Thoracic aorta (tissue), 2 donors: ENCODE data around the gene COMMD9. TPM values are rescaled to one million over a fixed set of nuclear protein-coding genes. Genes with fewer than 3 reads are reported as not detected.

Source experiments
- ATAC-seq: fragments of 150-250 bp; one replicate; pipeline ENCODE4 v1.8.0; 2017; ENCODE audit warnings: low read depth; ENCODE audit not compliant: insufficient number of reproducible peaks, low FRiP score
- DNase-seq: peaks from one replicate; pipeline ENCODE4 v3.0.0-alpha.2; 2020; ENCODE audit warnings: low spot score
- H3K27ac ChIP-seq, 2 donors: fragments of 200-600 bp; sonication (generic); 1 replicate in 1 of 2; 2 replicates in 1 of 2; pipeline ENCODE4 v1.5.1; 2016; ENCODE audit warnings: mild to moderate bottlenecking in 2 of 2, moderate library complexity in 2 of 2
- H3K27me3 ChIP-seq: fragments of 200-600 bp; sonication (generic); replicated peaks from 2 replicates; pipeline ENCODE4 v1.6.0; 2016; ENCODE audit warnings: mild to moderate bottlenecking; ENCODE audit not compliant: insufficient read depth
- H3K36me3 ChIP-seq: fragments of 200-600 bp; sonication (generic); one replicate; pipeline ENCODE4 v1.5.1; 2016
- H3K4me1 ChIP-seq, 2 donors: fragments of 200-600 bp; sonication (generic); 1 replicate in 1 of 2; 2 replicates in 1 of 2; pipeline versions ENCODE4 v1.5.1 to v1.6.0; 2016; ENCODE audit warnings: low read depth in 2 of 2, mild to moderate bottlenecking in 1 of 2; ENCODE audit not compliant: control insufficient read depth in 1 of 2
- H3K4me3 ChIP-seq: fragments of 200-600 bp; sonication (generic); 2 replicates; pipeline ENCODE4 v1.5.1; 2016; ENCODE audit warnings: mild to moderate bottlenecking
- H3K9me3 ChIP-seq: fragments of 200-600 bp; sonication (generic); 2 replicates; pipeline ENCODE4 v1.5.1; 2016
- CTCF ChIP-seq: fragments of 200-600 bp; sonication (generic); IDR thresholded peaks from one replicate; pipeline ENCODE4 v1.5.1; 2019; ENCODE audit warnings: antibody characterized with exemption
- total RNA-seq, 2 donors: library from RNA; depleted of rRNA; stranded (reverse); fragments of >200 nt; gene quantifications; one replicate each; pipeline versions ENCODE4 v1.1.0 to v1.2.3, GENCODE V29; 2016

COMMD9 gene
- total RNA-seq, 2 donors from 2014 or later: 27.5 to 42.1 TPM

- no peak within 1 kb of the TSS for H3K27ac ChIP-seq
- TF ChIP-seq CTCF: no peak
- H3K4me3 ChIP-seq: no peak within 1 kb of the TSS
- no peaks in the 10 kb centered on the region for H3K27me3 ChIP-seq
- no peaks in the 10 kb centered on the region for H3K36me3 ChIP-seq
- ATAC-seq: no peak
- H3K4me1 ChIP-seq: no peaks in the 10 kb centered on the region
- DNase-seq: no peak
- H3K9me3 ChIP-seq: no peaks in the 10 kb centered on the region
Observed at GRCh38 chr11:36295926-36296325, 6.7 kb upstream of the COMMD9 start, which contains the start of gene PRR5L. TSS of gene PRR5L (plus strand) at chr11:36296288. CDS start at chr11:36401122, 104,834 bp downstream.

DNA sequence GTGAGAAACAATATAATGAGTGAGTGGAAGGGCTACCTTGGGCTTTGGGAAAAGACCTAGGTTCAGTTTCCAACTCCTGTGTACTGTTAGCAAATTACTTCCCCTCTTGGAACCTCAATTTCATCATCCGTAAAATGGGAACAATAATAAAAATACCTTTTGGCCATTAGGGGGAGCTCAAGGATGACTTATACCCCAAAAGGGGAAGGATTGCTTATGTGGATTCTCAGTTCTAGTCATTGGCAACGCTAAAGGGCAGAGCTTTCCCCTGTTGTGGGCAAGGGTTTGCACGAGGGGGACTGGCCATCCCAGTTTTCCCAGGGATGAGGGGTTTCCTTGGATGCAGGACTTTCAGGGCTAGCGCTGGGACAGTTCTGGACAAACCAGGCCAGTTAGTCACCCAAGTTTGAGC is 3.1 kb upstream of the COMMD9 start:
- ATAC-seq: no peak
- no peak for DNase-seq

GRCh38 chr11:36288442-36289225 is 590 bp downstream of the COMMD9 start:
- H3K4me1 ChIP-seq: peaks cover 13 to 17% of the 10 kb centered on the region in 2 donors
- peak overlapping the region; percentile 93 for H3K4me3 ChIP-seq
- DNase-seq (no peak), ATAC-seq (peak; percentile 3)
- no peaks in the 10 kb centered on the region for H3K27me3 ChIP-seq
- H3K27ac ChIP-seq: peak overlapping the region in 1 of 2 donors; percentile 54
- no peaks in the 10 kb centered on the region for H3K9me3 ChIP-seq
- no peaks in the 10 kb centered on the region for H3K36me3 ChIP-seq
- no peak for TF ChIP-seq CTCF

More for the DNA sequence above, 3.1 kb upstream of the COMMD9 start:
- peak; percentile 23 for TF ChIP-seq CTCF
- Histone ChIP-seq H3K9me3 (no peaks in the 10 kb centered on the region), H3K4me3 (no peak overlapping the region), H3K36me3 (no peaks in the 10 kb centered on the region), H3K27ac (no peak overlapping the region), H3K4me1 (peaks cover 13 to 17% of the 10 kb centered on the region in 2 donors), H3K27me3 (no peaks in the 10 kb centered on the region)

- H3K36me3 ChIP-seq: no peaks in the 10 kb centered on the region
- peaks cover 1 to 4% of the 10 kb centered on the region in 2 donors for H3K4me1 ChIP-seq
- DNase-seq (no peak), ATAC-seq (no peak)
- no peaks in the 10 kb centered on the region for H3K9me3 ChIP-seq
- no peak overlapping the region for H3K4me3 ChIP-seq
- H3K27ac ChIP-seq: no peak overlapping the region
- no peaks in the 10 kb centered on the region for H3K27me3 ChIP-seq
- TF ChIP-seq CTCF: no peak
Observed at GRCh38 chr11:36282926-36283325, 6.3 kb downstream of the COMMD9 start.

DNA sequence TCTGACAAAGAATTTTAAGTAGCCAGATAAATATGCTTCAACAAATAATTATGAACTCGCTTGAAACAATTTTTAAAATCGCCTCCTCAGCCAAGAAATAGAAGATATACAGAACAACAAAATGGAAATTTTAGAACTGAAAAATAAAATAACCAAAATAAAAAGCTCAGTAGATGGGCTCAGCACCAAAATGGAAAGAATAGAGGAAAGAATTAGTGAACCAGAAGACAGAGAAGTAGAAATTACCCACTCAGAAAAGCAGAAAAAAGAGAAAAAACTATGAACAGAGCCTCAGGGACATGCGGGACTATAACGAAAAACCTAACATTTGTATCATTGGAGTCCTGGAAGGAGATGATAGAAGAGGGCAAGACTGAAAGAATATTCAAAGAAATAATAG is 7.4 kb downstream of the COMMD9 start:
- no peaks in the 10 kb centered on the region for H3K9me3 ChIP-seq
- no peak overlapping the region for H3K27ac ChIP-seq
- ATAC-seq (no peak), DNase-seq (no peak)
- H3K4me3 ChIP-seq: no peak overlapping the region
- H3K27me3 ChIP-seq: no peaks in the 10 kb centered on the region
- no peaks in the 10 kb centered on the region for H3K4me1 ChIP-seq
- no peak for TF ChIP-seq CTCF
- no peaks in the 10 kb centered on the region for H3K36me3 ChIP-seq
